B cell (primary cell): ENCODE measurements around the gene KIF4A. TPM values are rescaled to one million over a fixed set of nuclear protein-coding genes. Genes with fewer than 3 reads are reported as not detected.

Source experiments
- ATAC-seq: fragments of 200-7000 bp; cut with Tn5 transposase; one replicate; pipeline ENCODE4 v1.10.0; 2021; ENCODE audit warnings: low read depth, mild to moderate bottlenecking, moderate number of reproducible peaks, moderate library complexity
- CTCF ChIA-PET: fragments of 350-600 bp; sonication (Branson Sonifier 250); formaldehyde crosslinking; loops from one replicate; lab custom pipeline; 2021; ENCODE audit warnings: antibody characterized with exemption, inconsistent platforms; lab: Charles Lee
- POLR2A ChIA-PET: fragments of 350-600 bp; sonication (Branson Sonifier 250); formaldehyde crosslinking; loops from one replicate; lab custom pipeline; 2021; ENCODE audit warnings: antibody characterized with exemption; lab: Charles Lee
- DNase-seq: peaks from one replicate; pipeline ENCODE4 v3.0.0; 2013
- H2AFZ ChIP-seq: 2 replicates; pipeline ENCODE4 v1.6.1; 2012; ENCODE audit warnings: mild to moderate bottlenecking, low read depth, low read length; ENCODE audit not compliant: insufficient read depth, poor library complexity, severe bottlenecking
- H3K27ac ChIP-seq, 2 donors: 1 replicate in 1 of 2; 2 replicates in 1 of 2; pipeline ENCODE4 v1.5.1; 2012 to 2013; ENCODE audit warnings: low read length in 2 of 2, mild to moderate bottlenecking in 2 of 2, moderate library complexity in 1 of 2
- H3K27me3 ChIP-seq, 4 experiments: fragments of 200-600 bp in 1 of 4; sonication (generic) in 1 of 4; replicated peaks in 1 of 4; 1 replicate in 2 of 4; 2 replicates in 2 of 4; pipeline versions ENCODE4 v1.6.1 to v1.7.0; 2013 to 2016; ENCODE audit warnings: low read length in 3 of 4, mild to moderate bottlenecking in 2 of 4, mixed read lengths in 1 of 4, moderate library complexity in 1 of 4; ENCODE audit not compliant: insufficient read depth in 4 of 4, control insufficient read depth in 3 of 4; ENCODE audit errors: control extremely low read depth in 1 of 4
- H3K36me3 ChIP-seq, 2 experiments: replicated peaks in 1 of 2; 1 replicate in 1 of 2; 2 replicates in 1 of 2; pipeline versions ENCODE4 v1.6.1 to v1.7.1; 2013; ENCODE audit warnings: low read length in 1 of 2; ENCODE audit not compliant: insufficient read depth in 2 of 2, control insufficient read depth in 1 of 2; ENCODE audit errors: control extremely low read depth in 1 of 2, extremely low read depth in 1 of 2
- H3K4me1 ChIP-seq, 2 donors: fragments of 200-600 bp in 1 of 2; sonication (generic) in 1 of 2; 1 replicate in 1 of 2; 2 replicates in 1 of 2; pipeline versions ENCODE4 v1.5.1 to v1.6.1; 2013 to 2017; ENCODE audit warnings: low read length in 2 of 2; ENCODE audit not compliant: control insufficient read depth in 2 of 2, insufficient read depth in 2 of 2
- H3K4me2 ChIP-seq: replicated peaks from 2 replicates; pipeline ENCODE3; 2012; ENCODE audit warnings: mild to moderate bottlenecking, low read depth, low read length; ENCODE audit not compliant: poor library complexity, severe bottlenecking
- H3K4me3 ChIP-seq, 5 experiments: fragments of 200-600 bp in 1 of 5; sonication (generic) in 1 of 5; 1 replicate in 3 of 5; 2 replicates in 2 of 5; pipeline versions ENCODE4 v1.5.1 to v1.7.0; 2011 to 2016; ENCODE audit warnings: low read length in 4 of 5, mild to moderate bottlenecking in 4 of 5, low read depth in 2 of 5, control low read depth in 1 of 5, moderate library complexity in 1 of 5; ENCODE audit not compliant: insufficient read depth in 1 of 5; ENCODE audit errors: control extremely low read depth in 1 of 5, extremely low read depth in 1 of 5
- H3K79me2 ChIP-seq: fragments of 200-600 bp; sonication (generic); one replicate; pipeline ENCODE4 v1.6.0; 2016; ENCODE audit warnings: low read length; ENCODE audit not compliant: control insufficient read depth, insufficient read depth
- H3K9ac ChIP-seq: fragments of 200-600 bp; sonication (generic); 2 replicates; pipeline ENCODE4 v1.6.1; 2017; ENCODE audit warnings: mild to moderate bottlenecking, low read length, moderate library complexity
- H3K9me3 ChIP-seq, 3 donors: one replicate each; pipeline versions ENCODE4 v1.6.1 to v1.7.1; 2013; ENCODE audit warnings: low read length in 2 of 3; ENCODE audit not compliant: control insufficient read depth in 2 of 3, insufficient read depth in 1 of 3; ENCODE audit errors: control extremely low read depth in 1 of 3
- H4K20me1 ChIP-seq: 2 replicates; pipeline ENCODE4 v1.6.0; 2012; ENCODE audit warnings: mild to moderate bottlenecking, low read length; ENCODE audit not compliant: insufficient read depth, control insufficient read depth, poor library complexity, severe bottlenecking
- H3K27ac Mint-ChIP-seq: one replicate; pipeline ENCODE4 v1.8.0; 2021; ENCODE audit warnings: mixed read lengths
- H3K27me3 Mint-ChIP-seq: one replicate; pipeline ENCODE4 v1.8.0; 2021; ENCODE audit warnings: mixed read lengths
- H3K4me1 Mint-ChIP-seq: one replicate; pipeline ENCODE4 v1.8.0; 2021; ENCODE audit warnings: mixed read lengths
- H3K4me3 Mint-ChIP-seq: one replicate; pipeline ENCODE4 v1.8.0; 2021; ENCODE audit warnings: mixed read lengths
- H3K9me3 Mint-ChIP-seq: one replicate; pipeline ENCODE4 v1.8.0; 2022; ENCODE audit warnings: mixed read lengths; ENCODE audit not compliant: insufficient read depth
- CTCF ChIP-seq: fragments of 200-600 bp; IDR thresholded peaks from one replicate; pipeline ENCODE4 v1.8.0; 2022; ENCODE audit warnings: antibody characterized with exemption, mild to moderate bottlenecking
- EZH2 ChIP-seq: IDR thresholded peaks from 2 replicates; pipeline ENCODE4 v1.6.1; 2012; ENCODE audit warnings: borderline replicate concordance, low read depth, mild to moderate bottlenecking, moderate library complexity, low read length; ENCODE audit not compliant: insufficient read depth, poor library complexity, severe bottlenecking
- WGBS: methylation state at CpG from one replicate; pipeline ENCODE4 v1.1.5; 2013; ENCODE audit warnings: missing lambda C conversion rate; ENCODE audit not compliant: insufficient coverage; 5-methylcytosine and 5-hydroxymethylcytosine counted together
- intact Hi-C: fragments of 100-400 bp; cut with micrococcal nuclease; formaldehyde crosslinking; loops from one replicate; pipeline ENCODE4 v1.10.0; 2022
- polyA plus RNA-seq: library from polyadenylated mRNA; depleted of rRNA; stranded (reverse); fragments of >200 nt; gene quantifications from 2 replicates; pipeline ENCODE4 v1.2.3, GENCODE V29; 2012
- total RNA-seq, 2 donors: library from RNA; stranded (reverse); fragments of 120-200 nt in 1 of 2; gene quantifications; 1 replicate in 1 of 2; 2 replicates in 1 of 2; pipeline versions ENCODE4 v1.2.3 to v1.2.4, GENCODE V29; 2013 to 2022

Gene KIF4A
- total and polyA plus RNA-seq, 2 donors (not counting 1 experiment from before 2014, with no cell fraction given), result 0.06 to 0.07 TPM

- ATAC-seq, result no peak
- Mint-ChIP-seq H3K27me3 (no peaks in the 10 kb centered on the region), H3K9me3 (no peaks in the 10 kb centered on the region), H3K27ac (no peak overlapping the region), H3K4me3 (no peak overlapping the region), H3K4me1 (no peaks in the 10 kb centered on the region)
- no peak overlapping the region for H3K4me2 ChIP-seq
- no peak overlapping the region for H2AFZ ChIP-seq
- CTCF ChIA-PET, result no interaction called here
- DNase-seq, result no peak
- no peak overlapping the region for H3K4me3 ChIP-seq
- intact Hi-C loops, result no loop called here
- H3K4me1 ChIP-seq, result no peaks in the 10 kb centered on the region
- no peak overlapping the region for H3K9ac ChIP-seq
- no peaks in the 10 kb centered on the region for H4K20me1 ChIP-seq
- TF ChIP-seq EZH2 (no peak), CTCF (no peak)
- no peaks in the 10 kb centered on the region for H3K79me2 ChIP-seq
- H3K27ac ChIP-seq, result no peak overlapping the region
- H3K27me3 ChIP-seq, result no peaks in the 10 kb centered on the region
- no peaks in the 10 kb centered on the region for H3K9me3 ChIP-seq
- POLR2A ChIA-PET, result no interaction called here
- H3K36me3 ChIP-seq, result no peaks in the 10 kb centered on the region
- WGBS, result no CpG with 5 or more reads among the region's 2 CpGs
Observed at GRCh38 chrX:70324326-70324725, 34.4 kb downstream of the KIF4A start.

- no peaks in the 10 kb centered on the region for H3K27me3 Mint-ChIP-seq
- H3K4me2 ChIP-seq, result no peak overlapping the region
- H3K27ac ChIP-seq, result no peak overlapping the region
- ChIA-PET POLR2A (no interaction called here), CTCF (no interaction called here)
- no peaks in the 10 kb centered on the region for H4K20me1 ChIP-seq
- H2AFZ ChIP-seq, result no peak overlapping the region
- H3K27me3 ChIP-seq, result no peaks in the 10 kb centered on the region
- no peak overlapping the region for H3K9ac ChIP-seq
- ATAC-seq, result no peak
- H3K9me3 Mint-ChIP-seq, result no peaks in the 10 kb centered on the region
- H3K4me1 Mint-ChIP-seq, result no peaks in the 10 kb centered on the region
- WGBS, result no CpG with 5 or more reads among the region's 1 CpG
- H3K36me3 ChIP-seq, result no peaks in the 10 kb centered on the region
- no peak overlapping the region for H3K4me3 Mint-ChIP-seq
- intact Hi-C loops, result no loop called here
- H3K9me3 ChIP-seq, result no peaks in the 10 kb centered on the region
- no peak for DNase-seq
- no peak for TF ChIP-seq CTCF
- no peak for TF ChIP-seq EZH2
- no peaks in the 10 kb centered on the region for H3K4me1 ChIP-seq
- H3K79me2 ChIP-seq, result no peaks in the 10 kb centered on the region
- no peak overlapping the region for H3K4me3 ChIP-seq
- H3K27ac Mint-ChIP-seq, result no peak overlapping the region
Observed at GRCh38 chrX:70331161-70331560, 41.3 kb downstream of the KIF4A start.
